GOT3 (cell line): ENCODE measurements around the gene CHTF8.

Source experiments
- DNase-seq: peaks from one replicate; lab custom pipeline; 2025; ENCODE audit warnings: mixed read lengths; lab: John Stamatoyannopoulos, UW

The CHTF8 gene

DNA sequence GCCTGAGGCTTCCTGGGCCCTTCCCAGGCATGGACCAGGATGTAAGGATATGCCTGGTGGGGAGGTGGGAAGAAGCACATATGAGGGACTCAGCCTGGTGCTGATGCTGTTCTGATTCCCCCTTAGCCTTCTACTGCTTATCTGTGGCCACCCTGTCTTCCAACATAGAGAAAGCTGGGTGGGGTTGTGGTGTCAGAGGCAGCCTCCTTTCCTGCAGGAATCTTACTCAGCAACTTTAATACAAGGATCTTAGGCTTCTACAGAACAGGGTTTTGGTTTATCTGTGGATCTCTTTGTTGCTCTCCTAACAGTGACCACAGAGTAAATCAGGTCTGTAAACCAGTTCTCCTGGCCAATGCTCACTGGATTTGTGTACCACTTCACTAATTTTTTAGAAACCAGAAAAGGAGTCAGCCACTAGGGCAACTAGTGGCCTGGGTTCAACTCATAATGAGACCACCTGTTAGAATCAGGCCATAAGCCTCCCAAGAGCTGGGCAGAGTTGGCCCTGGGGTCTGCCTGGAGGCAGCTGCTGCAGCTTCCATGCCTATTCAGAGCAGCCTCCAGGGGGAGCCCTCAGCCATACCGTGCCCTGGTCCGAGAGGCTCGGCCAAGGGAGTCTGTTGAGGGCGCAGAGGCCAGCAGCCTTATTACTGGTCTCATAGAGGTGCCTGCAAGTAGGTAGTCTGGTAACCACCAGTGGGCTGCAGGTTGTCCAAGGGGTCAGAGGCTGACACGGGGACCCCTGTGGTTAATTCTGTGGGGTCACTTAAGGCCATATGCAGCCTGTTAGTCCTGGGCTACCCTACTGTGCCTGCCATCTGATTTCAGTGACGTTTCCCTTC lies 19.9 kb downstream of the CHTF8 start:
- no peak for DNase-seq

DNA sequence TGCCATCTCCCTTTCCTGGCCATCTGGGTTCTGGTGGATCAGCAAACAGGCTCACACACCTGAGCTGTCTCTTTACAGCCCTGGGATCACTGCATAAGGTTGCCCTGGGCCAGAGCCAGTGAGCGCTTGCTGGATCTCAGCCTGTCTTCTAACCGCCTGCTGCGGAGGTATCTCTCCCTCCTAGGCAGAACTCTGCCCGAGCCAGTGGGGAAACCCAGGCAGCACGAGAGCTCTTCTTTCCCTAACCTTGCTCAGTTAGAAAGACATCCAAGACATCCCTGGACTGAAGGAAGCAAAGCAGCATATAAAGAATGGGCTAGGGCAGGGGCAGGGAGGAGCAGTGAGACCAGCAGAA lies 20.5 kb downstream of the CHTF8 start:
- no peak for DNase-seq

DNA sequence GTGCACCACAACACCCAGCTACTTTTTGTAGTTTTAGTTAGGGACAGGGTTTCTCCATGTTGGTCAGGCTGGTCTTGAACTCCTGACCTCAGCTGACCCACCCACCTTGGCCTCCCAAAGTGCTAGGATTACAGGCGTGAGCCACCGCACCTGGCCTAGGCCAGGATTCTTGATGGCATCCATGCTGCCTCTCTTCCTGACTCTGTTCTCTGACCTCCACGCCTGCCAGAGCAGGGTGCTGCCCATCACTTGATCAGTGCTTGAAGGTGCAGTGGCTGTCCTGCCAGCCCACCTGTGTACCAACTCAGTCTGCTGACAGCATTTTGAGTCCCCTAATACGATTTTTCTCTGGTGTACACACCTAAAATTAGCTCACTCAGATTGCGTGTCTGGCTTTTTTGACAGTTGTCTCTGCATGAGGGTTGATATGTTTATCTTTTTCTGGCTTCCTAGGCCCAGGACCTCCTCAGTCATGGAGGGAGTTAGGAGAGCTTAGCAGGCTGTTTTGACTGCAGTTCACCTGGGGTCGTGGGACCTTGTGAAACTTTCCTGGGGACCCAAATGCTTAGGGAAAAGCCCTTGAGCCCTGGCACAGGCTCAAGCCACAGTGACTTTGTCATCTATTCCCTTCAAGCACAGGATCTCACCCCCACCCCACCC lies 21.0 kb downstream of the CHTF8 start:
- no peak for DNase-seq

DNA sequence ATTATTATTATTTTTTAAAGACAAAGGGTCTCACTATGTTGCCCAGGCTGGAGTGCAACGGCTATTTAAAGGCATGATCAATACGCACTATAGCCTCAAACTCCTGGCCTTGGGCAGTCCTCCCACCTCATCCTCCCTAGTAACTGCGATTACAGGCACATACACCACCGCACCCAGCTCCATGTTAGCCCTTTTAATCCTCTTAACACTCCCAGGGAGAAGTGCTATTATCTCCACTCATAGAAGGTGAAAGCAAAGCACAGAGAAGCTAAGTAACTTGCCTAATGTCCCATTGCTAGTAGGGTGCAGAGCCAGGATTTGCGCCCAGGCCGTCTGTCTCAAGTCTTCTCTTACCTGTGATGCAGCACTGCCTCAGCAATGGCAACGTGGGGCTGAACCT lies 22.0 kb downstream of the CHTF8 start:
- DNase-seq: no peak

- DNase-seq: no peak
Observed at GRCh38 chr16:69109486-69110270, 22.7 kb downstream of the CHTF8 start.

DNA sequence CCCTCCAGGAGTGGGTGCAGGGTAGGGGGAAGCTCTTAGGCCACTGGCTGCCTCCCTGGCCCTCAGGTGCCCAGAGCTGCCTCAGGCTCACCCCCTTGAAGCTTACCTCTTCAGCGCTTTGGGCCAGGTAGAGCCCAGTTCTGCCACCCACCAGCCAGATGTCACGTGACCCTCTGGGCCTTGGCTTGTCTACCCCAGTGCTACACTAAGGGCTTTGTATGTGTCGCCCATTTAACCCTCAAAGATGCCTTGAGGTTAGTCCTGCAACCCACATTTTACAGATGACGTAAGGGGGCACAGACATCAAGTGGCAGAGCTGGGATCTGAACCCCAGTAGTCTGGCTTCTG lies 23.5 kb downstream of the CHTF8 start:
- DNase-seq: no peak

GRCh38 chr16:69108064-69108904 lies 24.1 kb downstream of the CHTF8 start:
- no peak for DNase-seq

GRCh38 chr16:69107316-69107962 lies 24.9 kb downstream of the CHTF8 start:
- no peak for DNase-seq

- DNase-seq: no peak
Observed at GRCh38 chr16:69106491-69107315, 25.7 kb downstream of the CHTF8 start.

- peak; percentile 28 for DNase-seq
Observed at GRCh38 chr16:69105501-69106361, 26.7 kb downstream of the CHTF8 start, which contains the start of gene HAS3. Gene HAS3, plus strand, starts transcription at chr16:69105653. Its CDS starts 3,743 bp downstream, at chr16:69109396.

GRCh38 chr16:69100071-69100691 lies 32.2 kb downstream of the CHTF8 start:
- DNase-seq: no peak

DNA sequence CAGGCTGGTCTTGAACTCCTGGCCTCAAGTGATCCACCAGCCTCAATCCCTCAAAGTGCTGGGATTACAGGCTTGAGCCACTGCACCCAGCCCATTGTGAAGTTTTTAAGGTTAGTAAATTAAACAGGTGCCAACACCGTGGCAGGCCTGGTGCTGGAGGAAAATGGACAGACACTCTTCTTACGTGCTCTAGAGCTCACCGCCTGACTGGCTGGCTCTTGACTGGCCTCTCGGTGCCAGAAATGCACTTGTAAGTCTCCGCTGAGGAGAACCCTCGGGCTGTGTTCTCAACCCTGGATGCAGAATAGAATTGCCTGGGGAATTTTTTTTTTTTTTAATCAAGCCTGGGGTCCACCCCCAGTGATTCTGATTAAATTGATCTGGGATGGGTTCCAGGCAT lies 37.2 kb downstream of the CHTF8 start:
- no peak for DNase-seq

- DNase-seq: no peak
Observed at GRCh38 chr16:69094501-69094900, 37.9 kb downstream of the CHTF8 start.

DNA sequence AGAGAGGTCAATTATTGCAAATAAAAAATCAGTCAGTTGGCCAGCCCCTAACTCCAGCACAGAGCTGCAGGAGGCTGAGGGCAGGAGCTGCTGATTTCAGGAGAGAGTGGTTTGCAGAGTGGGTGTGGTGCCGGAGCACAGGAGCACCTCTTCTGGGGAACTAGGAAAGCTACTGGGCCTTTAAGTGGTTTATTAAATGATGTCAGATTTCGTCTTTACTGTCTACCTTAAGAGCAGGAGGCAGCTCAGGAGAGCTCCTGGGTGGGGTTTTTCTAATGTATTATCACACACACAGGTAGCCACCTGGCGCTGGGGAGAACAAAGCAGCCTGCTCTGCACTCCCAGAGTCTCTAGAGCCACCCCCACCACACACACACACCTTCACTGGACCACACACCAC lies 38.4 kb downstream of the CHTF8 start:
- no peak for DNase-seq

- DNase-seq: no peak
Observed at GRCh38 chr16:69089091-69089910, 43.1 kb downstream of the CHTF8 start.

- DNase-seq: no peak
Observed at GRCh38 chr16:69088684-69089083, 43.7 kb downstream of the CHTF8 start.

- no peak for DNase-seq
Observed at GRCh38 chr16:69087161-69087581, 45.2 kb downstream of the CHTF8 start.
